ENCODE data around the gene WDR41. TPM values are rescaled to one million over a fixed set of nuclear protein-coding genes. Genes with fewer than 3 reads are reported as not detected.

Gene WDR41
- total and polyA plus RNA-seq, 2 experiments from 2014 or later, result 96.9 to 173 TPM

GRCh38 chr5:77425420-77425819, 66.7 kb downstream of the WDR41 start:
- Histone ChIP-seq H2AFZ (no peak overlapping the region), H3K27ac (no peak overlapping the region), H3K79me2 (ENCODE audit: insufficient read depth) (no peaks in the 10 kb centered on the region), H3K4me1 (ENCODE audit: insufficient read depth) (peaks cover 41% of the 10 kb centered on the region), H3F3A (ENCODE audit: insufficient read depth) (peaks cover 60% of the 10 kb centered on the region), H3K4me3 (no peak overlapping the region), H3K36me3 (ENCODE audit: low read depth) (peaks cover 10% of the 10 kb centered on the region; the same call in 1 of the 2 replicates), H3K27me3 (replicated peaks; ENCODE audit: insufficient read depth) (no peaks in the 10 kb centered on the region; the same call in 1 of the 2 replicates), H3K9me2 (ENCODE audit: insufficient read depth) (no peaks in the 10 kb centered on the region), H4K20me1 (ENCODE audit: insufficient read depth) (no peaks in the 10 kb centered on the region), H3K4me2 (ENCODE audit: unreplicated experiment) (no peak overlapping the region), H3K9ac (no peak overlapping the region), H3K9me3 (ENCODE audit: low read depth) (no peaks in the 10 kb centered on the region)
- TF ChIP-seq EZH2phosphoT487 (IDR thresholded peaks at IDR 0.05; ENCODE audit: insufficient read depth, low read depth), result no peak
- no peak for TF ChIP-seq EZH2 (IDR thresholded peaks at IDR 0.05; ENCODE audit: insufficient read depth, poor library complexity, severe bottlenecking)
- DNase-seq, result no peak
- in situ Hi-C loops (cut with MboI), result no loop called here
- WGBS, 2 experiments (ENCODE audit: low coverage in 1 of 2, low lambda C conversion rate in 2 of 2, missing lambda C conversion rate in 2 of 2), result 94 to 97% methylated on average over 5 of the region's 5 CpGs

- 37 to 43% methylated on average over 2 of the region's 2 CpGs for WGBS, 2 experiments (ENCODE audit: low coverage in 1 of 2, low lambda C conversion rate in 2 of 2, missing lambda C conversion rate in 2 of 2)
These were observed 67.2 kb downstream of the WDR41 start for GRCh38 chr5:77424921-77425320.

DNA sequence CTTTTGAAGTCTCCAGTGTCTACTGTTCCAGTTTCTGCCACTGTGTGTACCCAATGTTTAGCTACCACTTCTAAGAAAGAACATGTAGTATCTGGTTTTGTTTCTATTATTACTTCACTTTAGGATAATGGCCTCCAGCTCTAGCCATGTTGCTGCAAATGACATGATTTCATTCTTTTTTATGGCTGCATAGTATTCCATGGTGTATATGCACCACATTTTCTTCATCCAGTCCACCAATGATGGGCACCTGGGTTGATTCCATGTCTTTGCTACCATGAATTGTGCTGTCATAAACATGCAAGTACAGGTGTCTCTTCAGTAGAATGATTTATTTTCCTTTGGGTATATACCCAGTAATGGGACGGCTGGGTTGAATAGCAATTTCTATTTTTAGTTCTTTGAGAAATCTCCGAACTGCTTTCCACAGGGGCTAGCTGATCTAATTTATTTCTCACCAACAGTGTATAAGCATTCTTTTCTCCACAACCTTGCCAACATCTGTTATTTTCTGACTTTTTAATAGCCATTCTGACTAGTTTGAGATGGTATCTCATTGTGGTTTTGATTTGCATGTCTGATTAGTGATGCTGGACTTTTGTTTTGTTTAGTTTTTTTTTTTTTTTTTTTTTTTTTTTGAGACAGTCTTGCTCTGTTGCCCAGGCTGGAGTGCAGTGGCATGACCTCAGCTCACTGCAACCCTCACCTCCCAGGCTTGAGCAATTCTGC, 68.9 kb downstream of the WDR41 start:
- Histone ChIP-seq H3K27me3 (replicated peaks; ENCODE audit: insufficient read depth) (no peaks in the 10 kb centered on the region; the same call in 1 of the 2 replicates), H4K20me1 (ENCODE audit: insufficient read depth) (no peaks in the 10 kb centered on the region), H3F3A (ENCODE audit: insufficient read depth) (peaks cover 38% of the 10 kb centered on the region), H3K27ac (no peak overlapping the region), H3K4me2 (ENCODE audit: unreplicated experiment) (no peak overlapping the region), H3K9me3 (ENCODE audit: low read depth) (no peaks in the 10 kb centered on the region), H2AFZ (no peak overlapping the region), H3K9me2 (ENCODE audit: insufficient read depth) (no peaks in the 10 kb centered on the region), H3K79me2 (ENCODE audit: insufficient read depth) (no peaks in the 10 kb centered on the region), H3K4me3 (no peak overlapping the region), H3K9ac (no peak overlapping the region), H3K36me3 (ENCODE audit: low read depth) (0 out of 2 replicates have a peak, but pooled peaks cover 4% of the 10 kb centered on the region), H3K4me1 (ENCODE audit: insufficient read depth) (peaks cover 30% of the 10 kb centered on the region)
- in situ Hi-C loops (cut with MboI), result no loop called here
- peak; percentile 48 for DNase-seq
- 1 to 6% methylated on average over 2 of the region's 2 CpGs for WGBS, 2 experiments (ENCODE audit: low coverage in 1 of 2, low lambda C conversion rate in 2 of 2, missing lambda C conversion rate in 2 of 2)
- TF ChIP-seq EZH2 (IDR thresholded peaks at IDR 0.05; ENCODE audit: insufficient read depth, poor library complexity, severe bottlenecking), result no peak
- no peak for TF ChIP-seq EZH2phosphoT487 (IDR thresholded peaks at IDR 0.05; ENCODE audit: insufficient read depth, low read depth)

More at GRCh38 chr5:77424921-77425320, 67.2 kb downstream of the WDR41 start:
- Histone ChIP-seq H3K4me2 (ENCODE audit: unreplicated experiment) (no peak overlapping the region), H3K4me1 (ENCODE audit: insufficient read depth) (peaks cover 36% of the 10 kb centered on the region), H2AFZ (no peak overlapping the region), H3K79me2 (ENCODE audit: insufficient read depth) (no peaks in the 10 kb centered on the region), H3K9me2 (ENCODE audit: insufficient read depth) (no peaks in the 10 kb centered on the region), H3K27ac (no peak overlapping the region), H3K9ac (no peak overlapping the region), H3K27me3 (replicated peaks; ENCODE audit: insufficient read depth) (no peaks in the 10 kb centered on the region; the same call in 1 of the 2 replicates), H3K36me3 (ENCODE audit: low read depth) (peaks cover 9% of the 10 kb centered on the region; the same call in 1 of the 2 replicates), H4K20me1 (ENCODE audit: insufficient read depth) (no peaks in the 10 kb centered on the region), H3K9me3 (ENCODE audit: low read depth) (no peaks in the 10 kb centered on the region), H3K4me3 (no peak overlapping the region), H3F3A (ENCODE audit: insufficient read depth) (peaks cover 55% of the 10 kb centered on the region)
- TF ChIP-seq EZH2phosphoT487 (IDR thresholded peaks at IDR 0.05; ENCODE audit: insufficient read depth, low read depth), result no peak
- TF ChIP-seq EZH2 (IDR thresholded peaks at IDR 0.05; ENCODE audit: insufficient read depth, poor library complexity, severe bottlenecking), result no peak
- in situ Hi-C loops (cut with MboI), result no loop called here
- no peak for DNase-seq

DNA sequence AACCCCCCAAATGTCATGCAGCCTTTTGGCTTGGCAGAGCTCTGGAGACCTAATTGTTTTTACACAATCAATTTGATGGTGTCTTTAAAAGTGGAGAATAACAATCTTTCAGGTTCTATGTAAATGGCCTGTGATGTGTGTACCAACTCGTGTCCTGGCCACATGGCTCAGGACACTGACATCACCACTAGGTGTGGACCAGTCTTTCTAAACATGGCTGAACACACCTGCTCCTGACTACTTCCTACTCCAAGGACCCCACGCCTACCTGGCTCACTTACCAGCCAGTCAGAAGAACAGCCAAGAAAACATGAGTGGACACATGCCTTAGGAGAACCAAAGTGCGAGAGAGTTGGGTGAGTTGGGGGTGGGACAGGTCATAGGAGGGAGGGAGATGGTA, 71.2 kb downstream of the WDR41 start:
- WGBS, 2 experiments (ENCODE audit: low coverage in 1 of 2, low lambda C conversion rate in 2 of 2, missing lambda C conversion rate in 2 of 2), result 77 to 81% methylated on average over 3 of the region's 3 CpGs
- H3F3A ChIP-seq (ENCODE audit: insufficient read depth), result peaks cover 18% of the 10 kb centered on the region
- no peaks in the 10 kb centered on the region for H3K79me2 ChIP-seq (ENCODE audit: insufficient read depth)
- no peaks in the 10 kb centered on the region for H3K9me3 ChIP-seq (ENCODE audit: low read depth)
- peaks cover 8% of the 10 kb centered on the region; the same call in 1 of the 2 replicates for H3K4me1 ChIP-seq (ENCODE audit: insufficient read depth)
- no peak overlapping the region for H3K27ac ChIP-seq
- H3K9ac ChIP-seq, result no peak overlapping the region
- H3K4me2 ChIP-seq (ENCODE audit: unreplicated experiment), result no peak overlapping the region
- no peaks in the 10 kb centered on the region for H4K20me1 ChIP-seq (ENCODE audit: insufficient read depth)
- H3K36me3 ChIP-seq (ENCODE audit: low read depth), result 0 out of 2 replicates have a peak, but pooled peaks cover 4% of the 10 kb centered on the region
- H3K9me2 ChIP-seq (ENCODE audit: insufficient read depth), result no peaks in the 10 kb centered on the region
- no peak overlapping the region for H3K4me3 ChIP-seq
- H3K27me3 ChIP-seq (replicated peaks; ENCODE audit: insufficient read depth), result no peaks in the 10 kb centered on the region; the same call in 1 of the 2 replicates
- DNase-seq, result no peak
- no peak overlapping the region for H2AFZ ChIP-seq
- in situ Hi-C loops (cut with MboI), result no loop called here
- TF ChIP-seq EZH2phosphoT487 (IDR thresholded peaks at IDR 0.05; ENCODE audit: insufficient read depth, low read depth), result no peak
- TF ChIP-seq EZH2 (IDR thresholded peaks at IDR 0.05; ENCODE audit: insufficient read depth, poor library complexity, severe bottlenecking), result no peak
